Activated CD8-positive, alpha-beta memory T cell treated with anti-CD3 and anti-CD28 coated beads for 36 hours (primary cell): Measurements from ENCODE around the gene MPZL1. TPM values are rescaled to one million over a fixed set of nuclear protein-coding genes. Genes with fewer than 3 reads are reported as not detected.

Experiments used
- CTCF ChIA-PET: fragments of 350-600 bp; sonication (Branson Sonifier 250); formaldehyde crosslinking; loops from one replicate; lab custom pipeline; 2021; ENCODE audit warnings: antibody characterized with exemption; lab: Charles Lee
- POLR2A ChIA-PET: fragments of 350-600 bp; sonication (Branson Sonifier 250); formaldehyde crosslinking; loops from one replicate; lab custom pipeline; 2021; ENCODE audit warnings: antibody characterized with exemption; lab: Charles Lee
- total RNA-seq, 2 experiments: library from RNA; stranded (reverse); gene quantifications; one replicate each; pipeline ENCODE4 v1.2.3, GENCODE V29; 2021

MPZL1 gene
- total RNA-seq, 2 experiments from 2014 or later: 20.6 to 22.4 TPM

GRCh38 chr1:167689567-167689920 lies 32.2 kb upstream of the MPZL1 start:
- POLR2A ChIA-PET: no interaction called here
- CTCF ChIA-PET: interaction anchor here (0.9 kb wide), 1 partner anchor 10 kb away, joined by 3 read pairs; no protein-coding TSS in a partner anchor

GRCh38 chr1:167690053-167690452 lies 31.7 kb upstream of the MPZL1 start:
- ChIA-PET CTCF (interaction anchor here (0.9 to 1.0 kb wide), 2 partner anchors 10 to 117 kb away, joined by 3 read pairs; no protein-coding TSS in a partner anchor), POLR2A (no interaction called here)

GRCh38 chr1:167693425-167694045 lies 28.2 kb upstream of the MPZL1 start:
- CTCF ChIA-PET: no interaction called here
- POLR2A ChIA-PET: interaction anchor here (0.7 kb wide), 1 partner anchor 1942 kb away, joined by 3 read pairs; no protein-coding TSS in a partner anchor

- CTCF ChIA-PET: no interaction called here
- POLR2A ChIA-PET: no interaction called here
These were observed 27.1 kb upstream of the MPZL1 start for GRCh38 chr1:167694691-167695090.

- ChIA-PET CTCF (no interaction called here), POLR2A (no interaction called here)
These were observed 26.6 kb upstream of the MPZL1 start for GRCh38 chr1:167695147-167695546.

- ChIA-PET POLR2A (no interaction called here), CTCF (no interaction called here)
These were observed 25.8 kb upstream of the MPZL1 start for GRCh38 chr1:167695756-167696561.

- POLR2A ChIA-PET: no interaction called here
- CTCF ChIA-PET: interaction anchor here (1.2 kb wide), 1 partner anchor 10 kb away, joined by 6 read pairs; no protein-coding TSS in a partner anchor
These were observed 24.1 kb upstream of the MPZL1 start for GRCh38 chr1:167697667-167698141.

GRCh38 chr1:167698313-167698712 lies 23.5 kb upstream of the MPZL1 start:
- ChIA-PET CTCF (no interaction called here), POLR2A (no interaction called here)

GRCh38 chr1:167701510-167701909 lies 20.3 kb upstream of the MPZL1 start:
- ChIA-PET CTCF (no interaction called here), POLR2A (no interaction called here)

- ChIA-PET POLR2A (no interaction called here), CTCF (interaction anchor here (0.6 kb wide), 1 partner anchor 10 kb away, joined by 3 read pairs; no protein-coding TSS in a partner anchor)
These were observed 18.2 kb upstream of the MPZL1 start for GRCh38 chr1:167703557-167703956.

- POLR2A ChIA-PET: interaction anchor here (0.5 kb wide), 1 partner anchor 12 kb away, joined by 4 read pairs; no protein-coding TSS in a partner anchor
- CTCF ChIA-PET: no interaction called here
These were observed 17.1 kb upstream of the MPZL1 start for GRCh38 chr1:167704715-167705114.

GRCh38 chr1:167705250-167705649 lies 16.5 kb upstream of the MPZL1 start:
- ChIA-PET CTCF (no interaction called here), POLR2A (interaction anchor here (0.5 kb wide), 1 partner anchor 11 kb away, joined by 4 read pairs; no protein-coding TSS in a partner anchor)

GRCh38 chr1:167706363-167706762 lies 15.4 kb upstream of the MPZL1 start:
- POLR2A ChIA-PET: no interaction called here
- CTCF ChIA-PET: no interaction called here

GRCh38 chr1:167706931-167707877 lies 14.6 kb upstream of the MPZL1 start:
- POLR2A ChIA-PET: no interaction called here

GRCh38 chr1:167707942-167708341 lies 13.8 kb upstream of the MPZL1 start:
- POLR2A ChIA-PET: interaction anchor here (0.6 kb wide), 1 partner anchor 62 kb away, joined by 5 read pairs; no protein-coding TSS in a partner anchor
- CTCF ChIA-PET: interaction anchor here (1.9 kb wide), 1 partner anchor 20 kb away, joined by 6 read pairs; no protein-coding TSS in a partner anchor

More at GRCh38 chr1:167706931-167707877, 14.6 kb upstream of the MPZL1 start:
- CTCF ChIA-PET: interaction anchor here (0.8 to 1.9 kb wide), 2 partner anchors 19 to 107 kb away, joined by 3 to 6 read pairs; no protein-coding TSS in a partner anchor

GRCh38 chr1:167708940-167709389 lies 12.8 kb upstream of the MPZL1 start:
- POLR2A ChIA-PET: no interaction called here
- CTCF ChIA-PET: interaction anchor here (1.9 kb wide), 1 partner anchor 21 kb away, joined by 6 read pairs; no protein-coding TSS in a partner anchor

- CTCF ChIA-PET: no interaction called here
- POLR2A ChIA-PET: no interaction called here
These were observed 10.9 kb upstream of the MPZL1 start for GRCh38 chr1:167710836-167711235.

- ChIA-PET CTCF (interaction anchor here (0.7 kb wide), 1 partner anchor 801 kb away, joined by 5 read pairs; no protein-coding TSS in a partner anchor), POLR2A (interaction anchor here (0.7 kb wide), 1 partner anchor 92 kb away, joined by 3 read pairs; no protein-coding TSS in a partner anchor)
These were observed 10.0 kb upstream of the MPZL1 start for GRCh38 chr1:167711797-167712196.
